Esophagus squamous epithelium (tissue), 5 donors: ENCODE data around the gene RCAN1. TPM values are rescaled to one million over a fixed set of nuclear protein-coding genes. Genes with fewer than 3 reads are reported as not detected.

ENCODE experiments used
- DNase-seq: peaks from one replicate; lab custom pipeline; 2025; lab: John Stamatoyannopoulos, UW
- H3K27ac ChIP-seq, 4 donors: fragments of 200-600 bp; sonication (generic); one replicate each; pipeline ENCODE4 v1.5.1; 2016 to 2019; ENCODE audit warnings: mild to moderate bottlenecking in 1 of 4
- H3K27me3 ChIP-seq, 4 donors: fragments of 200-600 bp; sonication (generic); 1 replicate in 3 of 4; 2 replicates in 1 of 4; pipeline versions ENCODE4 v1.5.1 to v1.6.0; 2017 to 2021; ENCODE audit warnings: antibody characterized with exemption in 1 of 4
- H3K36me3 ChIP-seq, 3 donors: fragments of 200-600 bp; sonication (generic); one replicate each; pipeline ENCODE4 v1.5.1; 2016 to 2019
- H3K4me1 ChIP-seq, 3 donors: fragments of 200-600 bp; sonication (generic); one replicate each; pipeline ENCODE4 v1.5.1; 2017 to 2019
- H3K4me3 ChIP-seq, 4 donors: fragments of 200-600 bp; sonication (generic); 1 replicate in 3 of 4; 2 replicates in 1 of 4; pipeline ENCODE4 v1.5.1; 2016 to 2019; ENCODE audit warnings: mild to moderate bottlenecking in 2 of 4, moderate library complexity in 1 of 4
- H3K9me3 ChIP-seq, 3 donors: fragments of 200-600 bp; sonication (generic); one replicate each; pipeline ENCODE4 v1.5.1; 2016 to 2019
- POLR2A ChIP-seq, 4 donors: fragments of 450-650 bp; IDR thresholded peaks; one replicate each; pipeline ENCODE4 v1.6.1; 2017; ENCODE audit warnings: antibody characterized with exemption in 4 of 4, mild to moderate bottlenecking in 4 of 4, moderate library complexity in 3 of 4
- WGBS, 2 donors: methylation state at CpG; one replicate each; pipeline ENCODE4 v1.1.5; 2018; 5-methylcytosine and 5-hydroxymethylcytosine counted together
- intact Hi-C: fragments of 100-400 bp; cut with DNase I; formaldehyde crosslinking; loops from one replicate; pipeline ENCODE4 v1.15.0; 2022
- total RNA-seq, 4 donors: library from RNA; depleted of rRNA; stranded (reverse); fragments of >200 nt; gene quantifications; one replicate each; pipeline ENCODE4 v1.1.0, GENCODE V29; 2016
- TF ChIP-seq, protein P1 (sequence below), 6 experiments: fragments of 450-650 bp in 4 of 6; fragments of 200-600 bp in 2 of 6; sonication (generic) in 2 of 6; IDR thresholded peaks; one replicate each; pipeline ENCODE4 v1.5.1; 2016 to 2019; ENCODE audit warnings: antibody characterized with exemption in 6 of 6, mild to moderate bottlenecking in 4 of 6, moderate library complexity in 4 of 6
- donor health status: DM: yes; HTN: yes; CAD: no.

Gene RCAN1
- total RNA-seq = 10 to 100 TPM; 12.4 to 21.0 (median 17.0) TPM

DNA sequence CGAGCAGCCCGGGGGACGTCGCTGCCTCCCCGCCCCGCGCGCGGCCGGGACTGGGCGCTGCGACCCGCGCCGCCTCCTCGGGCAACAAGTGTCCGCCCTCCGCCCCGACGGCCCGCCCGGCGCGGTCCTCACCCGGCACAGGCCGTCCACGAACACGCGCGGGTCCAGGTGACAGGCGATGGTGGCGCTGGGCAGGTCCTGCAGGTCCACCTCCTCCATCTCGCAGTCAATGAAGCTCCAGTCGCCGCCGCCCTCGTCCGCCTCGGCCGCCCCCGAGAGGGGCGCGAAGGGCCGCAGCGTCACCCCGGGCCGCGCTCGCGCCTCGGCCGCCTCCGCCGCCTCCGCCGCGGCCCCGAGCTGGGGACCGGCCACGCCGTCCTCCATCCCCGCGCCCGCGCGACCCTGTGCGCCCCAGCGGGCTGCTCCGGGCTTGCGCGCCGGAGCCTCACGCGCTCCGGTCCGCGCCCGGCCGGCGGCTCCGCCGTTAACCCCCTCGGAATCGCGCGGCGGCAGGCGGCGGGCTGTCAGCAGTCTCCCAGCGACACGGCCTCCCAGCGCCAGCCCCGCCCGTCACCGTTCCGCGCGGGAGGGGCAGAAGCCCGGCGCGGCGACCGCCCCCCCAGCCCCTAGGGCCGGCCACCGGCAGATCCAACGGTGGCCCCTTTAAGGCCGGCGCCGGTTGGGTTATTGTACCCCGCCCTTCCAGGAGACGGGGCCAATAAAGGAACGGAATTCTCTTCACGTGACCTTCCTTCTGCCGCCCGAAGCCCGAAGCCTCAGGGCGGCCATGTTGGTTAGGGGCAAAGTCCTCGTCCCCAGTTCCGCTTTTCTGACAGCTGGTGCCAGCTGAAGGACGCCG lies at the start of gene RCAN1:
Gene RCAN1, minus strand, starts transcription at position 486 of the 859 bp plus-strand sequence. Its CDS starts 102 bp downstream, at position 384.
- Histone ChIP-seq H3K4me3 (peak within 1 kb of the TSS; percentile 73 to 96 (median 93)), H3K27ac (peak within 1 kb of the TSS; percentile 86 to 94 (median 88)), H3K4me1 (peaks cover 11 to 31% (median 16%) of the 10 kb centered on the region in 3 donors), H3K9me3 (no peaks in the 10 kb centered on the region), H3K27me3 (no peaks in the 10 kb centered on the region), H3K36me3 (no peaks in the 10 kb centered on the region)
- TF ChIP-seq POLR2A (IDR thresholded peaks at IDR 0.05) = peak in 2 of 4 donors; percentile 35 to 45
- TF ChIP-seq, protein P1, sequence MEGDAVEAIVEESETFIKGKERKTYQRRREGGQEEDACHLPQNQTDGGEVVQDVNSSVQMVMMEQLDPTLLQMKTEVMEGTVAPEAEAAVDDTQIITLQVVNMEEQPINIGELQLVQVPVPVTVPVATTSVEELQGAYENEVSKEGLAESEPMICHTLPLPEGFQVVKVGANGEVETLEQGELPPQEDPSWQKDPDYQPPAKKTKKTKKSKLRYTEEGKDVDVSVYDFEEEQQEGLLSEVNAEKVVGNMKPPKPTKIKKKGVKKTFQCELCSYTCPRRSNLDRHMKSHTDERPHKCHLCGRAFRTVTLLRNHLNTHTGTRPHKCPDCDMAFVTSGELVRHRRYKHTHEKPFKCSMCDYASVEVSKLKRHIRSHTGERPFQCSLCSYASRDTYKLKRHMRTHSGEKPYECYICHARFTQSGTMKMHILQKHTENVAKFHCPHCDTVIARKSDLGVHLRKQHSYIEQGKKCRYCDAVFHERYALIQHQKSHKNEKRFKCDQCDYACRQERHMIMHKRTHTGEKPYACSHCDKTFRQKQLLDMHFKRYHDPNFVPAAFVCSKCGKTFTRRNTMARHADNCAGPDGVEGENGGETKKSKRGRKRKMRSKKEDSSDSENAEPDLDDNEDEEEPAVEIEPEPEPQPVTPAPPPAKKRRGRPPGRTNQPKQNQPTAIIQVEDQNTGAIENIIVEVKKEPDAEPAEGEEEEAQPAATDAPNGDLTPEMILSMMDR (IDR thresholded peaks at IDR 0.05) = peak in 1 of 6 experiments; percentile 28
- intact Hi-C loops = no loop called here
- DNase-seq = peak; percentile 44
- 2% methylated on average over 9 of the region's 121 CpGs; no CpG with 5 or more reads in 1 of the 2 donors for WGBS, 2 donors

DNA sequence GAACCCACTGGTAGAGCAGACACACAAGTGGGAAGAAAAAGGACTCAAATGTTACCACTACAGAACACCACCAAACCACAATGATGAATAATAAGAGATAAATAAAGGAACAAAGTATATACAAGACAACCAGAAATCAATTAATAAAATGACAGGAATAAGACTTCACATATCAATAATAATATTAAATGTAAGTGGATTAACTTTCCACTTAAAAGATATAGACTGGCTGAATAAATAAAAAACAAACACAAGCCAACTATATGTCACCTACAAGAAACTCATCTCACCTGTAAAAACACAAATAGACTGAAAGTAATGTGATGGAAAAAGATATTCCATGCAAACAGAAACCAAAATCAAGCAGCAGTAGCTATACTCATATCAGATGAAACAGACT lies 46.9 kb upstream of the RCAN1 start:
- Histone ChIP-seq H3K4me3 (no peak overlapping the region), H3K36me3 (no peaks in the 10 kb centered on the region), H3K27ac (no peak overlapping the region), H3K9me3 (peaks cover 0 to 30% (median 12%) of the 10 kb centered on the region in 3 donors), H3K27me3 (peaks cover 0 to 62% (median 0%) of the 10 kb centered on the region in 4 donors), H3K4me1 (no peaks in the 10 kb centered on the region)
- TF ChIP-seq POLR2A (IDR thresholded peaks at IDR 0.05) = no peak
- TF ChIP-seq, protein P1 (IDR thresholded peaks at IDR 0.05) = no peak
- no peak for DNase-seq
- intact Hi-C loops = no loop called here

DNA sequence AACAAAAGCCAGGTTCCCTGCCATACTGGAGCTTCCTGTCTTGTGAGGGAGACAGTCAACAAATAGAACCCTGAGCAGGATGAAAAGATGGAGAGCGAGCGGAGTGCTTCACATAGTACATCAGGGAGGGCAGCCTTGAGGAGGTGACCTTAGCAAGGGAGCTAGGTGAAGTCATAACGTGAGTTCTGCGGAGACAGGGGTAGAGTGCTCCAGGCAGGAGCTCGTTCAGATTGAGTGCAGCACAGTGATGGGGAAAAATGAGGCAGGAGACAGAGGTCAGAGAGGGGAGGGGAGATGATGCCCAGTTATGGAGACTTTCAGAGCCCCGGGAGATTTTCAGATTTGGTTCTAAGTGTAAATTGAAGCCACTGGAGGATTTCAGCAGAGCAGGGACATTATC lies 38.6 kb upstream of the RCAN1 start:
- no peak for TF ChIP-seq POLR2A (IDR thresholded peaks at IDR 0.05)
- TF ChIP-seq, protein P1 (IDR thresholded peaks at IDR 0.05) = no peak
- no peaks in the 10 kb centered on the region for H3K36me3 ChIP-seq
- no peak for DNase-seq
- WGBS, 2 donors = 86 to 90% methylated on average over 6 of the region's 6 CpGs
- intact Hi-C loops = no loop called here
- H3K9me3 ChIP-seq = no peaks in the 10 kb centered on the region
- peaks cover 0 to 39% (median 0%) of the 10 kb centered on the region in 4 donors for H3K27me3 ChIP-seq
- H3K4me1 ChIP-seq = peaks cover 0 to 4% (median 0%) of the 10 kb centered on the region in 3 donors
- H3K4me3 ChIP-seq = no peak overlapping the region
- no peak overlapping the region for H3K27ac ChIP-seq

DNA sequence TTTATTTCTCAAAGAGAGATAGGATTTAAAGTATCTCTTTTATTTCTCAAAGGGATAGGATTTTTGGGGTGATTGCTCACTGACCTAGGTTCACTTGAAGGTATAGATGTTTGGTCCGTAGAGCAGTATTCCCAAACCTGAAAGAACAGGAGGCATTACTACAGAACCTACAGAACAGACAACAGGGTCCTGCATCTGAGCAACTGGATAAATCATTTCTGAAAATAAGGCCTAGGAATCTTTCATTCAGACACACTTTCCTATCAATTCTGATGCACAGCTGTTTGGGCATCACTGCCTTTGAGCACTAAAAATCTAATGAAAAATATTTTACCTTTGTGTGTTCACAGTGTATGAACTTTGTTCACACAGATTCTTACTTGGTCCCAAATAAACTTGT lies 36.7 kb upstream of the RCAN1 start:
- 81 to 86% methylated on average over 1 of the region's 1 CpG for WGBS, 2 donors
- no peak overlapping the region for H3K27ac ChIP-seq
- TF ChIP-seq, protein P1 (IDR thresholded peaks at IDR 0.05) = no peak
- TF ChIP-seq POLR2A (IDR thresholded peaks at IDR 0.05) = no peak
- no peaks in the 10 kb centered on the region for H3K36me3 ChIP-seq
- peaks cover 0 to 32% (median 0%) of the 10 kb centered on the region in 4 donors for H3K27me3 ChIP-seq
- peaks cover 0 to 4% (median 0%) of the 10 kb centered on the region in 3 donors for H3K4me1 ChIP-seq
- intact Hi-C loops = no loop called here
- no peak overlapping the region for H3K4me3 ChIP-seq
- no peak for DNase-seq
- H3K9me3 ChIP-seq = no peaks in the 10 kb centered on the region

DNA sequence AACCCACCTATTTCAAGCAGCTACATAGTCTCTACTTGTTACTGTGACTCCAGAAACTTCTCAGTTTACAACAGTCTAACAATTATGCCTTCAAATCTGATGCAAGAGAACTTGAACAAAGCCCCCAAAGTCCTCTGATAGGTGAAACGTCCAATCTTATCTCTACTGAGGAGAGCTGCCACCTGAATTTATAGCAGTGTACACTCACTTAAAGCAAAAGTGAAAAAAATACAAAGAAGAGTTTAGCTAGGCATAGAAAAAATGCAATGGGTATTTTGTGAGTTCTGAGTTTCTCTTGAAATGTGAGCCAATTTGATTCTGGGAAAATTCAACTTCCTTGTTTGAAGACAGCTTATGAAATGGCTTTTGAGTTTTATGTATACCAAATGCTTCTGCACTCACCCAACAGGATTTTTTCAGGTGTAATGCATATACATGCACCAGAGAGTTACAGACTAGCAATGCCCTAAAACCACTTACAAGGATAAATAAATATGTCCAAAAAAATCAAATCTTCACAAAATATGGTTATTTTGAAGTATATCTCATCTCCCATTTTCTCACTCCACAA lies 36.0 kb upstream of the RCAN1 start:
- intact Hi-C loops = no loop called here
- TF ChIP-seq POLR2A (IDR thresholded peaks at IDR 0.05) = no peak
- TF ChIP-seq, protein P1 (IDR thresholded peaks at IDR 0.05) = no peak
- no peaks in the 10 kb centered on the region for H3K36me3 ChIP-seq
- no peak for DNase-seq
- 13 to 22% methylated on average over 1 of the region's 1 CpG for WGBS, 2 donors
- H3K4me3 ChIP-seq = no peak overlapping the region
- no peak overlapping the region for H3K27ac ChIP-seq
- peaks cover 0 to 4% (median 0%) of the 10 kb centered on the region in 3 donors for H3K4me1 ChIP-seq
- H3K27me3 ChIP-seq = peaks cover 0 to 32% (median 0%) of the 10 kb centered on the region in 4 donors
- no peaks in the 10 kb centered on the region for H3K9me3 ChIP-seq
